Gastrocnemius medialis (tissue), 4 donors: Measurements from ENCODE around the gene SMYD3.

Experiments
- POLR2A ChIP-seq, 2 donors: fragments of 450-650 bp; IDR thresholded peaks; one replicate each; pipeline ENCODE4 v1.6.1; 2017; ENCODE audit warnings: antibody characterized with exemption in 2 of 2, mild to moderate bottlenecking in 2 of 2, moderate library complexity in 2 of 2
- TF ChIP-seq, protein P1 (sequence below), 5 experiments: fragments of 450-650 bp in 3 of 5; fragments of 200-600 bp in 2 of 5; sonication (generic) in 2 of 5; IDR thresholded peaks in 4 of 5; conservative IDR thresholded peaks in 1 of 5; 1 replicate in 4 of 5; 2 replicates in 1 of 5; pipeline ENCODE4 v1.5.1; 2016 to 2019; ENCODE audit warnings: antibody characterized with exemption in 5 of 5, mild to moderate bottlenecking in 3 of 5, moderate library complexity in 3 of 5

- TF ChIP-seq, protein P1, sequence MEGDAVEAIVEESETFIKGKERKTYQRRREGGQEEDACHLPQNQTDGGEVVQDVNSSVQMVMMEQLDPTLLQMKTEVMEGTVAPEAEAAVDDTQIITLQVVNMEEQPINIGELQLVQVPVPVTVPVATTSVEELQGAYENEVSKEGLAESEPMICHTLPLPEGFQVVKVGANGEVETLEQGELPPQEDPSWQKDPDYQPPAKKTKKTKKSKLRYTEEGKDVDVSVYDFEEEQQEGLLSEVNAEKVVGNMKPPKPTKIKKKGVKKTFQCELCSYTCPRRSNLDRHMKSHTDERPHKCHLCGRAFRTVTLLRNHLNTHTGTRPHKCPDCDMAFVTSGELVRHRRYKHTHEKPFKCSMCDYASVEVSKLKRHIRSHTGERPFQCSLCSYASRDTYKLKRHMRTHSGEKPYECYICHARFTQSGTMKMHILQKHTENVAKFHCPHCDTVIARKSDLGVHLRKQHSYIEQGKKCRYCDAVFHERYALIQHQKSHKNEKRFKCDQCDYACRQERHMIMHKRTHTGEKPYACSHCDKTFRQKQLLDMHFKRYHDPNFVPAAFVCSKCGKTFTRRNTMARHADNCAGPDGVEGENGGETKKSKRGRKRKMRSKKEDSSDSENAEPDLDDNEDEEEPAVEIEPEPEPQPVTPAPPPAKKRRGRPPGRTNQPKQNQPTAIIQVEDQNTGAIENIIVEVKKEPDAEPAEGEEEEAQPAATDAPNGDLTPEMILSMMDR (IDR thresholded peaks at IDR 0.05 in 4 of 5, conservative IDR thresholded peaks at IDR 0.05 in 1 of 5): no peak
- TF ChIP-seq POLR2A (IDR thresholded peaks at IDR 0.05): no peak
Measured at GRCh38 chr1:246160374-246160773, 346.7 kb downstream of the SMYD3 start.
